GM19395 (cell line): ENCODE measurements around the gene UNC5B.
"Not testable (repeated sequence)": the region's sequence is repeated elsewhere in the genome, so short reads cannot be mapped to it uniquely, and the experiment has no call there.

Experiments
- ATAC-seq: cut with Tn5 transposase; IDR thresholded peaks from one replicate; pipeline ENCODE4 v1.9.1; 2021; ENCODE audit warnings: mild to moderate bottlenecking, moderate library complexity; ENCODE audit not compliant: unreplicated experiment

The UNC5B gene

DNA sequence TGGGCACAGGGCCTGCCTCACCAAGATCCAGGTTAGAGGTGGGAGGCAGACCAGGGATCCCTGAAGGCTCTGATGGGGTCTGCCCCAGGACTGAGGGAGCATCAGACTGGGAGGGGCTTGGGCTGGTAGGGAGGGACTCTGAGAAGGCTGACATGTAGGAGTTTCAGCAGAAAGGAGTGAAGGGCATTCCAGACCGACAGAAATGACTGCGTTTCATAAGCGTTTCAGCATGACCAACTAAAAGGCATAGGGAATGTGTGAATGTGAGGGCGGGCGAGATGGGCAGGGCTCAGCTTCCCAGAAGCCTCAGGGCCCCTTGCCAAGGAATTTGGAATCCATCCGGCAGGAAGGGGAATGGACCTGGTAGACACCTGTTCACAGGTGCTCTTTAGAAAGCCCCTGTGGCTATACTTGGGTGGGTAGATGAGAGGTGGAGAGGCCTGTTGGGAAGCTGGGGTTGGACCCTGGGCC lies 81.8 kb downstream of the UNC5B start:
- ATAC-seq = no peak

DNA sequence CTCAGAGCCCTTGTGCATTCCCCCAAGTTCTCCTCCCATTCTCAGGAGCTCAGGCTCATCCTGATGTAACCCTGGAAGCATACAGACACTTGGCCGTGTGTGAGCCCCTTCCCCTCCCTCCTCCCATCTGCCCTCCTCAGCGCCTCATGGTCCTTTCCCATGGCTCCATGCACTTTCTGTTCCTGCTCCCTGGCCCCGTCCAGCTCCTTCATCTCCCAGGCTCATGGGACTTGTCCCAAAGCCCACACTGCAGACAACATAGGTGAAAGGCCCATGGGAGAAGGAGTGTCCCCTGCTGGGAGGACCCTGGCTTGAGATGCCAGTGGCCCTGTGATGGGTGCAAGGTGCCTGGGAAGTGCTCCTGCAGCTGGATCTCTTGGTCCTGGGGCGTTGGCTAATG lies 82.5 kb downstream of the UNC5B start:
- ATAC-seq = no peak

DNA sequence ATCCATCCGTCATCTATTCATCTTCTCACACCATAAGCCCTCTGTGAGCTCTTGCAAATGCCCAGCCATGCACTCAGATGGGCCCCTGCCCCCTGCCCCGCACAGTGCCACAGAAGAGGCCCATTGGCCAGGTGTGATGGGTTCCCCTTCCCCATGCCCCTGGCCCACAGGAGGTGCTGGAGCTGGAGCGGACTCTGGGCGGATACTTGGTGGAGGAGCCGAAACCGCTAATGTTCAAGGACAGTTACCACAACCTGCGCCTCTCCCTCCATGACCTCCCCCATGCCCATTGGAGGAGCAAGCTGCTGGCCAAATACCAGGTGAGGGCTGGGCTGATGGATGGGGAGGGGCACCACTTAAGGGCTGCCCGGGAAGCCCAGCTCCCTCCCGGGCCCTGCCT lies 83.3 kb downstream of the UNC5B start:
- no peak for ATAC-seq

DNA sequence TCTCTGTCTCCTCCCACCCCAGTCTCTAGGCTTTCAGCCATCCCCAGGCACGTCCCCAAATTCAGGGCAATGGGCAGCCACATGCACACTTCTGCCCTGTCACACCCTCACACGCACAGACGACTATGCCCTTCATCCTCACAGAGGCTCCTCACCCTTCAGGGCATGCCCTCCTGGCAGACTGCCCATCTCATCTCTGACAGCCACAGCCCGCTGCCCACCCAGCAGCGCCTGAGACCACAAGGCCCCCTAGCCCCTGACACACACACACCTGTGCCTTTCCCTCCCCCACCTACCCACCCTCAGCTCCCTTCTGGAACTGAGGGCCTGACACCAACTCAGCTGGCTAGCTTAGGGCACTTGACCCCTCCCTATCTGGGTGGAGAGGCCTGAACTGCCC lies 83.7 kb downstream of the UNC5B start:
- ATAC-seq = no peak

DNA sequence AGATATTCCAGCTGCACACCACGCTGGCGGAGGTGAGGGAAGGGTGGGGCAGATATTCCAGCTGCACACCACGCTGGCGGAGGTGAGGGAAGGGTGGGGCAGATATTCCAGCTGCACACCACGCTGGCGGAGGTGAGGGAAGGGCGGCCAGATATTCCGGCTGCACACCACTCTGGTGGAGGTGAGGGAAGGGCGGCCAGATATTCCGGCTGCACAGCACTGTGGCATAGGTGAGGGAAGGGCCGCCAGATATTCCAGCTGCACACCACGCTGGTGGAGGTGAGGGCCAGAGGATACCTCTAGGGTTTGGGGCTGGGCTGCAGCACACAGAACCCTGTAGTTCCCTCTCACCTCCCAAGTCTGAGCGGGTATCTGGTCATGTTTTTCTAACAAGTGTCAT lies 84.4 kb downstream of the UNC5B start:
- not testable (repeated sequence) for ATAC-seq

DNA sequence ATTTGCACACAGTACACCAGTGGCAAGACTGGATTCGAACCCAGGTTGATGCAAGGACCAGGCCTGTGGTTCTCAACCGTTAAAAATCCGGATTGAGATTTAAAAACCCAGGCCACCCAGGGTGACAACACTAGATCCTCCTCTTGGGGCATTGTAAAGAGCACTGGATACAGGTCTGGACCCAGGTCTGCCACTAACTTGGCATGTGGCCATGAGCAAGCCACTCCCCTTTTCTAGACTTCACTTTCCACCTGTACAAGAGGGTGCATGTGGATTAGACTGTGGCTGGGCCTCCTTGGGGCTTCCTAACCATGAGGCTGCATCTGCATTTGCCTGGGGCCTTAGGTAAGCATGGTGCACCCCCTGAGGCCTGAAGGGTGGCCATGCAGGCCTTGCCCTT lies 85.0 kb downstream of the UNC5B start:
- ATAC-seq = no peak

DNA sequence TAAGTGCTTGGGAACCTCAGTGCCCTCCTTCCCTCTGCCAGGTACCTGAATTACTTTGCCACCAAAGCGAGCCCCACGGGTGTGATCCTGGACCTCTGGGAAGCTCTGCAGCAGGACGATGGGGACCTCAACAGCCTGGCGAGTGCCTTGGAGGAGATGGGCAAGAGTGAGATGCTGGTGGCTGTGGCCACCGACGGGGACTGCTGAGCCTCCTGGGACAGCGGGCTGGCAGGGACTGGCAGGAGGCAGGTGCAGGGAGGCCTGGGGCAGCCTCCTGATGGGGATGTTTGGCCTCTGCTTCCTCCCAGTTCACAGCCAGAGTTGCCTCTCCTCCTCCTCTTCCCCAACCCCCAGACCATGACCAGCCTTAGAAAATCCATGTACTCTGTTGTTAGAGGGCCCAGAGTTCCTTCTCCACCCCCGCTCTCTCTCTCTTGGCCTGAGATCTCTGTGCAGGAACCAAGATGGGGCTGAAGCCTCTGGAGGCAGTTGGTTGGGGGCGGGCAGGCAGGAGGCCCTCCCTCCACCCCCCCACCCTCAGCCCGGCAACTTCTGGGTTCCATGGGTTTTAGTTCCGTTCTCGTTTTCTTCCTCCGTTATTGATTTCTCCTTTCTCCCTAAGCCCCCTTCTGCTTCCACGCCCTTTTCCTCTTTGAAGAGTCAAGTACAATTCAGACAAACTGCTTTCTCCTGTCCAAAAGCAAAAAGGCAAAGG lies 86.9 kb downstream of the UNC5B start:
- no peak for ATAC-seq

DNA sequence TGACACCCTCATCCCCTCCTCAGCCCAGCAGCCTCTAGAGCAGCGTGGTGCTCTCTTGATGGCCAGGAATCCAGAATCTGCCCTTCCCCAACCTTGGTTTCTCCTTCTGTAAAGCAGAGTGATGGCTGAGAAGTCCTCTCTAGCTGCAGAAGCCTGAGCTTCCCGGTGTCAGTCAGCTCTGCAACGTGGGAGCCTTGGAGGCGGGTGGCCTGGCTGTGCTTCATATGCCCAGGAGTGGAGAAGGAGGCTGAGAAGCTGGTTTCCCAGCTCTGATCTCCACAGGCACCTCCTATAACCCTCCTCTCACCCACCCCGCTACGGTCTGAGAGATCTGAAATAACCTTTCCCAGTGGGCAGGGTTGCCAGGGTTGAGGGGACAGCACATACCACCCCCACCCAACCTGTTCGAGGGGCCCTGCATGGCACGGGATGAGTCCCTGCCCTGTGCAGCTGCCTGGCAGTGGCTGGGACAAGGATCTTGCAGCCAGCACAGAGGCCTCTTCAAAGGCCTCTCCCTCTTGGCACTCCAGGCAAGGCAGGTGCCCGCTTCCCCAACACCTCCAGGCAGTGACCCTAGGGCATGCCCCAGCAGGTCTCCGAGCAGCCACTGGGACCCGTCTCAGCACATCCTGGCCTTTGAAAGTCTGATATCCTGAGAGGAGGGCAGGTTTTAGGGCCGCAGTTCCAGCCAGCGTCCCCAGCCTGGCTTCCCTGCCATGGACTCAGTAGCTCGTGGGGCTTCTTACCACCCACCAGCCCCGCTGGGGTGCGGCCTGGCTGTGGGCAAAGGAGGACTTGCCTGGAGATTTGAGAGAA lies 88.4 kb downstream of the UNC5B start:
- ATAC-seq = no peak

DNA sequence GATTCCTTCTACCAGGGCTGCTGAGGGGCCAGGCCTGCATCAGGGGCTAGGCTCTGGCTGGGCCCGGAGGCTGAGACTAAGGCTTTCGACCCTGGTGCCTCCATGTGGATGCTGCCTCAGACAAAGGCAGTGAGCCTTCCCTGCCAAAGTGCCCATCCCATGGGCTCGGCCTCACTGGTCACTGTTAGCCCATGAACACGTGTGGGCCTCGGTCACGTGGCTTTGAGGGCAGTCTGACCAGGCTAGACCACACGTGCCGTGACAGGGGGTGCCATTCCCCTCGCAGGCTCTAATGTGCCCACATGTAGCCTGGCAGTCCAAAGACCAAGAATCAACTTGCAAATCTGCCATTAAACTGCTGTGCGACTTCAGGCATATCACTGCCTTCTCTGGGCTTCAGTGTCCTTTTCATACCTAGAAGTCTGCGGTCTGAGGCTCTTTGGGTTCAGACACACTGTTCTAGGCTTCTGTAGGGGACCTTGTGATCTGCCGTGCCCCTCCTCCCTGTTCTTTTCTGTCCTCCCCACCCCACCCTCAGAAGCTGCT lies 89.1 kb downstream of the UNC5B start:
- no peak for ATAC-seq

DNA sequence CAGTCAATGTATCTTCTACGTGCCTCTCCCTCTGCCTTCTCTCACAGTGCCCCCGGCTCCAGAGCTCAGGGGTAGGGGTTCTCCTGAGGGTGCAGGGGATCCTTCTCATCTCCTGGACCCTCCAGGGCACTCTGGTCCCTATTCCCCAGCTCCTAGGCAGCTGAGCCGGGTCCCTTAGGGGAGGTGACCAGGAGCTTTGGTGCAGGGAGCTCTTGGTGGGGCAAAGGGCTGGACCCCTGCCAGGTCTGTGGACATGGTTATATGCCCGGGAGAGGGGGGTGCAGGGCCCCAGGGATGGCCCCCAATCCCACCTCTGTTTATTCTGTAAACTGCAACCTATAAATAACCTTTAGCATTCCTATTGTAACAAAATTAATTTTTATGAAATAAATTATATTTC lies 90.1 kb downstream of the UNC5B start:
- ATAC-seq = no peak

DNA sequence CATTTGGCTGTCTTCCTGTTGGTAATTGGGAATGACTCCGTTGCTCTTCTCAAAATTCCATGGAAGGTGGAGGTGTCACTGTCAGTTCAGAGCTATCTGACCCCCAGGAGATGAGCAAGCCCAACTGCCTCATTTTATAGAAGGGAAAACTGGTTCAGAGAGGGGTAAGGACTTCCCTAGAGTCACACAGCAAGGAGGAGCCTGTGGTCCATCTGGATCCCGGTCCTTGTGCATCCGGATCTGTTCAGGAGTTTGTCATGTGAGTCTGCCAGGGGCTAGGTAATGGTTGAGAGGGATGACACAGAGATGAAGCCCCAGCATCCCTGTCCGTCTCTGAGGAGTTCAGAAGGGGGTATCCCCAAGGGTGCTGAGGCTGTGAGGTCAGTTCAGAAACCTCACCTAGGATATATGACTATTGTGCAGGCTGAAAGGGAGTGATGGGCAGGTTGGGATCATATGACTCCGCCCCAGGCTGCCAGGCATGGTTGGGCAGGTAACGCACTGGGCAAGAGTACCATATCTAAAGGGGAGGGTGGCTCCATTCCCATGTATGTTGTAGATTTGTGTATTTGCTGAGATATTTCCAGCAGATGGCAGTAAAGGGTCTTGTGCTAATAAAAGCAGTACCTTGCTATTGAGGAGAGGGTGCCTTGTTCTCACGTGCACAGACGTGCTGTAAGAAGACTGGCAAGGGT lies 90.7 kb downstream of the UNC5B start:
- no peak for ATAC-seq

DNA sequence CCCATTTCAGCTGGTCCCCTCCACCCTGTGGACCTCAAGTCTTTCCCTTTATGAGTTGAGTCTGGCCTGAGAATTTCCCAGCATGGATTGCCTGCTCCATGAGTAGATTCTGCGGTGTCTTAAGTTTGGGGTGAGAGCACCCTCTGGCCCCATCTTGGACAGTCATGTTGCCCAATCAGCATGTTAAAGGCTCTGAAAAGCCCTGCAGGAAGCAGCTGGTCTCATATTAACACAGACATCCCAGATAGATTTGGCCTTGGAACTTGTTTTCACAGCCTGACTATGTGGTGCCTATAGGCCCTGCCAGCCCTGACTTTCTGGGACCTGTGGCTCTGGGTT lies 91.2 kb downstream of the UNC5B start:
- ATAC-seq = no peak

DNA sequence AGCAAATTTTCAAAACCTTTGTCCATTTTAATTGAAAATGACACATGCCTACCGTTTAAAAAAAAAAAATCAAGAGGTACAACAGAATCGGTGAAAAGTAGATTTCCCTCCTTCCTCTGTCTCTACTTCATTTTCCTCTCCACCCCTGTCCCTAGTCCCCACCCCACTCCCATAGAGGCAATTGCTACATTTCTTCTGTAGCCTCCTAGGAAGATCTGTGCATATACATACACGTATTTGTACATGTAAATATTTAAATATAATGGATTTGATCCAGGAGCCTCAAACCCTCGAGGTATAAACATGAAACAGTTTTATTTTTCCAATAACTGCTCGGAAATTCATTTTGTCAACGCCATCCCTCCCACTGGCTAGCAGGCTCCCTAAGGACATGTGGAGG lies 92.5 kb downstream of the UNC5B start:
- no peak for ATAC-seq

DNA sequence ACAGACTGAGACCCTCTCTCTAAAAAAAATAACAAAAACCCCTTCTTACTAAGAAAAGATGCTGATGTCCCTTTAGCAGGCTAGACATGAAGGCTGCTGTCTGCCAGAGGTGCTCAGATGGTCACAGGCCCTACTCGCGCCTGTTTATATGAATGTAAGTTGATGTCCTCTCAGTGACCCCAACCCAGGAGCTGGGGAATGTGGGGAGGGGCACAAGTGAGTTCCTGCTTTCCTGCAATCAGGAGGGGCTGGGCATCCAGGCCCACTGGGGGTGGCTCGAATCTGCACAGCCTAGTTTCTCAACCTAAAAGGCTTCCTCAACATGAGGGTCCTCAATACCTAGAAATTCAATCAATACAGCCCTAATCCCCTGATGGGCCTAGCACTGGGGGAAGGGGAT lies 94.6 kb downstream of the UNC5B start:
- no peak for ATAC-seq

DNA sequence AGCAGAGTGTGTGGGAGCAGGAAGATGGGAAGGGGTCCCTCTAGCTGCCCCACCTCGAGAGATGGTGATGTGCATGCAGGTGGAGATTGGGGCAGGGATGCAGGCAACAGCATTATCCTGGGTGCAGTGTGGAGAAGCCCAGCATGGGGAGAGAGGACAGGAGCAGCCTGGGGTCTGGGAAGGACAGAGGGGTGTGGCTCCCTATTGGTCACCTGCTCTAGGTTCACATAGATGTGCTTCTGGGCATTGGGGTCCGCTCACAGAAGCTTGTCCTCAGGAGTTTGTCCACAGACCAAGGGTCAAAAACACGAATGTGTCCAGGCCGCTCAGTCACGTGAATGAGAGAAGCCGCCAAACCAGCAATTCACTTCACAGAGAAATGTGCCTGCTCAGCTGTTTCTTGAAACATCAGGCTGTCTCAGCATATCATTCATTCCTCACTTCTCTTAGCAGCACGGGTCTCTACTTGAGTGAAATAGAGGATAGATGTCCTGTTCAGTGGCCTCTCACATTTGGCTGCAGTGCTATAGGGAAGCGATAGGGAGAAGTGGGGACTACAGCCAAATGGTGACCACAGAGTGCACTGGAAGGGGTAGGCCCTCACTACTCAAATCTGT lies 95.2 kb downstream of the UNC5B start:
- no peak for ATAC-seq

DNA sequence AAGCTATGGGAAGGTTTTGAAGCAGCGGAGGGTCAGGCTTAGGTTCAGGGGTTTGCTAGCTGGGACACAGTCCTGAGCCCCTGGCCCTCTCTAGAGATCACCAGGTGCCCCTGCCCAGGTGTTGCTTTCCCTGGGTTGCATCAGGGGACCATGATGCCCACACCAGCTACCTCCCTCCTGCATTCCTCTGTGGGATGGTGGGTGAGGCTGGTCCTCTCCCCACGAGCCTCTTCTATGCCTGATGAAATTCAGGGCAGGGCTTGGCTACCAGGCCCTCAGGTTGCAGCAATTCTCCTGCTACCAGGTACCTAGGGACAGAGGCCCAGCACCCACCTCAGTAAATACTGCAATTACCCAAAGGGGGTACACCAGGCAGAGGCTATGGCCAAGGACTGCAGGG lies 95.9 kb downstream of the UNC5B start:
- ATAC-seq = no peak

DNA sequence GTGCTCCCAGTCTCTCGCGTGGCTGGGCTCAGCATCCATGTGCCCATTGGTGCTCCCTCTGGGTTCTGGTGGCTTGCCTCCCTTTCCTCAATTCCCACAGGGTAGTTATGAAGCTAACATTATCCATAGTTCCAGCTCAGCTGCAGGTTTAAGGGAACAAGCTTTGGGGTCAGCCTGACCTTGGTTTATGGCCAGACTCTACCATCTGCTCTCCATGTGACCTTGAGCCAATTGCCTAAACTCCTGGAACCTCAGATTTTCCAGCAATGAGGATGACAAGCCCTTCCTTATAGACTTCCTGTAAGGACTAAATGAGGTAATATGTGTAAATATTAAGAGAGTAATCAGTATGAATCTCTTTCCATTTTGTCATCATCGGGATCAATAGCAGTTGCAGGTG lies 96.6 kb downstream of the UNC5B start:
- no peak for ATAC-seq

DNA sequence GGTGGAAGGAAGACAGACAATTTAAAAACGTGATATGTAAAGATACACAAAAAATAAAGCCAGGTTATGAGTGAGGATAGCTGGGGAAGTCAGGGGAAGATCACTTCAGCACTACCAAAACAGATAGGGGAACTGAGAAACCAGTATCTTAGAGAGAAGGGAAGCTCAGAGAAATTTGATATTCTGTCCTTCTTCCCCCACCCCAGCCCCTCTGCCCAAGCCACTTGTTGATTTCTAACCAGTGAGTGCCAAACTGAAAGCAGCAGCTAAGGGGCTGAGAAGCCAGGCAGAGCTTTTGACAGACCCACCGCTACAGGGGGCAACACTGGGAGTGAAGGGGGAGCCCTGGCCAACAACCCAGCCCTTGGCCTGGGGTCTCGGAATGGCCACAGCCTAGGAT lies 97.5 kb downstream of the UNC5B start:
- ATAC-seq = no peak

DNA sequence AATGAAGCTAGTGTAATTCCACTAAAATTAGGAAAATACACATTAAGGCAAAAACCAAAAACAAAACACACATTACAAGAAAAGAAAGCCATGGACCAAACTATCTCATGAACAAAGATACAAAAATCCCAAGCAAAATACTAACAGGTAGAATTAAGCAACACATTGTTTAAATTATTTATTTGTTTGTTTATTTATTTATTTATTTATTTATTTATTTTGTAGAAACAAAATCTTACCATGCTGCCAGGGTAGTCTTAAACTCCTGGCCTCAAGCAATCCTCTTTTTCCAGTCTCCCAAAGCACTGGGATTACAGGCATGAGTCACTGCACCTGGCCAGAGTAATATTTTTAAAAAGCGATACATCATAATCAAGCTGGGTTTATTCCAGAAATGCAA lies 99.8 kb downstream of the UNC5B start:
- ATAC-seq = no peak

DNA sequence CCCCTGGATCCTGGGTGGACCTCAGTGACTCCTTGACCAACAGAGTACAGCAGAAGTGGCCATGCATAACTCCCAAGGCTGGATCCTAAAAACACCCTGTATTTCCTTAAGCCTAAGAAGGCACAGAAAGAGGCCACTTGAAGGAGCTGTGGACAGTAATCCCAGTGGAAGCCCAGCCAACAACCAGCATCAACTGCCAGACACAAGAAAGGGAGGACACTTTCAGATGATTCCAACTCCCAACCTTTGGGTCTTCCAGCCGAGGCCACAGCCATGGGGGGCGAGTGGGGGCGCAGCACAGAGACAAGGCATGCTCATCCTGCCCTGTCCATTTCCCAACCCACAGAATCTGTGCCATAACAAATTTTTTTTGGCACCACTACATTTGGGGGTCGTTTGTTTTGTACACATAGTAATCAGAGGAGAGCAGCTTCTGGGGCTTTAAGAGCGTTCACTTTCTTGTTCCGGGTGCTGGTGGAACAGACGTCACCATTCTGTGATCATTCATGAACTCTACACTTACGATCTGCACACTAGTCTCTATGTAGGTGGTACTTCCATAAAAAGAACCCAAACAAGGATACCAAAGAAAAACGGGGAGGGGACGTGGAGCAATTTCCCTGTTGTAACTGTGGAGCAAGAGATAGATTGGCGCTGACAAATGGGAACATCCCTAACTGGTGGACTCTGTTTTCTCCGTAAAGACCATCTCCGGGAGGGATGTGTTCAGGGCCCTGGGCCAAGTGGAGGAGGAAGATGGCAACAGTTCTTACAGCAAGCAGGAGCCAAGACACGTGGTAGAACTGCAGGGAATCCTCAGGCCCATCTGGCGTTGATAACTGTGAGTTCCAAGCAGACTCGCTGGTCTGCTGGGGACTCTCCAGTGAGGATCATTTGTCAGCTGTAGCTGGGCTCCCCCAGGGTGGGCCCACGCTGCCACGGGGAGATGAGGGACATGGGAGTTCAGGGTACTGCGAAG lies 100.7 kb downstream of the UNC5B start:
- ATAC-seq = no peak
